ENCODE data around the gene NKX1-2.
"Not testable (repeated sequence)": the region's sequence is repeated elsewhere in the genome, so short reads cannot be mapped to it uniquely, and the experiment has no call there.

NKX1-2 gene

DNA sequence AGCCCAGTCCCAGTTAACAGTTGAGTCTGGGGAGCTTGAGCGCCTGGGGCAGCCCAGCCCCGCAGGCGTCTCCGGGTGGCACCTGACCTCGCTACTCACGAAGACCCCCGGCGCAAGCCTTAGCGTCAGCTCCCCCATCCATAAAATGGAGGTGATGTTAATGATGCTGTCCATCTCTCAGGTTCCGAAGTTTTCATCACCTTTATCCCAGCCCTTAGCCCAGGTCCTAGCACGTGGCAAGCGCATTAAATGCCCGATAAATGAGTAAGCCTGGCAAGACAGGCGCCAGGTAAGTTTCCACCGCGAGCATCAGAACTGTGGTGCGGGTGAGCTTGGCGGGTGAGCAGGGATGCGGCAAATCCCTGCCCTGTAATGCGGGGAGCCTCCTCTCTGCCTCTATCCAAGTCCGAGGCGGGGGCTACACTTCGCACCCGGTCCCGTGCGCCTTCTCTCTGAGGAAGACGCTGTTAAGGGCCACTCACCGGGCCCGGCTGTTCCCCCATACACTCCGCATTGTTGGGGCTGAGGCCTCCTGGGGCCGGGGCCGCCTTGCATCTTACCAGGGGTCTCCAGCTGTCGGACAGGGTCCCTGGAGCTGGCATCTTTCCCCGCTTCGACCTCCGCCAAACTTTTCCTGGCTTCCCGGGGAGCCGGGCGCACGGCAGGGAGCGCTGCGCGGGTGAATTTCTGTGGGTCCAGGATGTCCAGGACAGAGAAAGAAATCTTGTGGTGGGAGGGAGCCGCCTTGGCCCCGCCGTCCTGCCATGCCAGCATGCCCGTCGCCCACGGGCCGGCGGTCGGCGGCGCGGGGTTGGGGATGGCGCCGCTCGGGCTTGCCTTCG lies 444 bp downstream of the NKX1-2 start:
- no peak for DNase-seq (ENCODE audit: low spot score)

DNA sequence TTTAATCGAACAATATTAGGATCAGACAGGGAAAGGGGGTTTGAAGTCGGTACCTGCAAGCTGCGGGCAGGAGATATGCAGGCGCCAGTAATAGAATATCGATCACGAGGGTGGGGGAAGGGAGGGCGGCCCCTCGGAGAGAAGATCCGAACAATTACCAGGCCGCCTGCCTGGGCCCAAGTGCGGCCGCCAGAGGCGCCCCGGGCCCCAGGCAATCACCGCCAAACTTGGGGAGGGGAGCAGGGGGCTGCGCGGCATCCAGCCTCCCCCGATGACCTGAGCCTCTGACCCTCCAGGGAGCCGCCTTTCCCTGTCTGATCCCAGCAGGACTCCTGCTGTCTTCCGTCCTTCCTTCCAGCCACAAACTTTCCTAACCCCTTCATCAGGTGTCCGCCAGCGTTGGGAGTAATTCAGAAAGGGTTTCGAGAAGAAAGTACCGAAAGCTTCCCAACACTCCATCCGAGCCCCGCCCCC lies 1.1 kb downstream of the NKX1-2 start:
- no peak for DNase-seq (ENCODE audit: low spot score)

DNA sequence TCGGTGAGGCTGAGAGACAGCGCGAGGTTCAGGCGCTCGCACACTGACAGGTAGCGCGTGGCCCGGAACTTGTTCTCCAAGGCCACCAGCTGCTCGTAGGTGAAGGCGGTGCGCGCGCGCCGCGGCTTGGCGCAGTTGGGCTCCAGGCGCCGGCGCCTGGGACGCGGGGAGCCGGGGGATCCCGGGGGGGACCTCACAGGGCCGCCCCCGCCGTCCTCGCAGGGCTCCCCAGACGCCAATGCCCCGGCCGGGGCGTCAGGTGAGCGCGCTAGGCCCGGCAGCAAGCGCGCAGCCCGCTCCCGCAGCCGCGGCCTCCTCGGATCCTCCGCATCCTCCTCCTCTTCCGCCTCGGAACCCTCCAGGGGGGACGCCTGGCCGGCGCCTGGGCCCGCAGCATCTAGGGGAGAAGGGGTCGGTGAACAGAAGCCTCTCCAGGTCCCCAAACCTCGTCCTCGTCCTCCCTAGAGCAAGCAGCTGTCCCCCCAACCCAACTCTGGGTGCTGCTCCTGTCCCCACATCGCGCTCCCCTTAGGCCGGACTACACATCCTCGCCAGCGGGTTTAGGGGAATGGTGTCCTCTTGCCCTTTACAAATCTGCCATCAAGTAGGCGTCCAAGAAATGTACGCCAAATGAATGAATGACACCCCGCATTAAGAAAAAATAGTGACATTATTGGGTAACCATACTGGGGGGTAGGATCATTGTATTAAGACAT lies 1.9 kb downstream of the NKX1-2 start:
- DNase-seq (ENCODE audit: low spot score), result no peak

DNA sequence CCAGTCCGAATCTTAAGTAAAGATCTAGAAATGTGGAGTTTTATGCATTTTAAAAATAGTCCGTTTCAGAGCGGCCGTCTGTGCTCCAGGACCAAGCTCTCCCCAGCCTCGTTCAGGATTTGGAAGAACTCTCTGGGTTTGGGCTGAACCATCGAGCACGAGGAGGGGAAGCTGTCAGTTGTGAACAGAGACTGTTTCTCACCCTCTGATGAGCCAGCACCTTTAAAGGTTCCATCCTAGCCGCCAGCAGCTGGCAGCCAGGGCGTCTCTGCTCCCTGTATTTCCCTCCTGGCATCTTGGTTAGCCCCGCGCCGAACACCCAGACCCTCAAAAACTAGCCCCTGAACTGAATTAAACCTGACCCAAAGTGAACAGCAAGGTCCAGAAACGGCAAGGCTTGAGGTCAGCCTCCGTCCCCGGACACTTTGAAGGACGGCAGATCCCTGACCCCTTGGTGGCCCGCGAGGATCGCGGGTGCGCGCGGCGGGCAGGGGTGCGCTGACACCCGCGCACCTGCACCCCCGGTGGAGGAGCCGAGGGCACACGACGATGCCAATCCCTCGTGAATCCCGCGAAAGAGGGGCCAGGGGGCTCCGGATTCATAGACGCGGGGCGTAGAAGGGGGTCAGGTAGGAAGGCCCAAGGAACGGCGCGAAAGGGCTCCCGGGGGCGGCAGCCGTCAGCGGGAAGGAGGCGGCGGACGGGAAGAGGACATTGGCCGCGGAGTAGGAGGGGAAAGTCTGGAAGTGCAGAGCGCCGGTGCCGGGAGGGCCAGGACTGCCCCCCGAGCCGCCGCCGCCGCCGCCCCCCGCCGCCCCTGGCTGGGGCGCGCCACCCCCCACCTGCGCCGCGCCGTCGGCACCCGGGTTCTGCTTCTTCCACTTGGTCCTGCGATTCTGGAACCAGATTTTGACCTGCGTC lies 2.7 kb downstream of the NKX1-2 start:
- no peak for DNase-seq (ENCODE audit: low spot score)

DNA sequence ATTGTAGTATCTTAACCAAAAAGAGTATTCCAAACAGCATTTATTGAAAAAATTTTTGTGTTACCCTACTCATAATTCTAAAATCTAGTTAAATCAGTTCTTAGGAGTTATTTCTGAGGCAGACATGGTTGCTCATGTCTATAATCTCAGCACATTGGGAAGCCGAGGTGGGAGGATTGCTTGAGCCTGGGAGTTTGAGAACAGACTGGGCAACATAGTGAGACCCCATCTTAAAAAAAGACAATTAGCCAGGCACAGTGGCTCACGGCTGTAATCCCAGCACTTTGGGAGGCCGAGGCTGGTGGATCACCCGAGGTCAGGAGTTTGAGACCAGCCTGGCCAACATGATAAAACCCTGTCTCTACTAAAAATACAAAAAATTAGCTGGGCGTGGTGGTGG lies 8.1 kb downstream of the NKX1-2 start:
- DNase-seq (ENCODE audit: low spot score), result not testable (repeated sequence)

DNA sequence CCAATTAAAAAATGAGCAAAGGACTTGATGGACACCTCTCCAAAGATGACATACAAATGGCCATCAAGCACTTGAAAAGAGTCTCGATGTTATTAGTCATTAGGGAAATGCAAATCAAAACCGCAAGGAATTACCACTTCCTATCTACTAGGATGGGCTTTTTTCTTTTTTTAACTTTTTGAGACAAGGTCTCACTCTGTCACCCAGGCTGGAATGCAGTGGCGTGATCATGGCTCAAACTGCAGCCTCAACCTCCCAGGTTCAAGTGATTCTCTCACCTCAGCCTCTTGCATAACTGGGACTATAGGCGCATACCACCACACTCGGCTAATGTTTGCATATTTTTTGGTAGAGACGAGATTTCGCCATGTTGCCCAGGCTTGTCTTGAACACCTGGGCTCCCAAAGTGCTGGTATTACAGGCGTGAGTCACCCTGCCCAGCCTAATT lies 13.6 kb downstream of the NKX1-2 start:
- no peak for DNase-seq (ENCODE audit: low spot score)

DNA sequence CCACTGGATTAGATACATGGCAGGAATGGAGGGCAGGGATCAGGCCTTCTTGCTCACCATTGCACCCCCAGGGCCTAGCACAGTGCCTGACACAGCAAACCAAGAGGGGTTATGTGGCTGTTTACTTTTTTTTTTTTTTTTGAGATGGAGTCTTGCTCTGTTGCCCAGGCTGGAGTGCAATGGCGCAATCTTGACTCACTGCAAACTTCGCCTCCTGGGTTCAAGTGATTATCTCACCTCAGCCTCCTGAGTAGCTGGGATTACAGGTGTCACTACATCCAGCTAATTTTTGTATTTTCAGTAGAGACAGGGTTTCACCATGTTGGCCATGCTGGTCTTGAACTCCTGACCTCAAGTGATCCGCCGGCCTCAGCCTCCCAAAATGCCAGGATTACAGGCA lies 14.2 kb downstream of the NKX1-2 start:
- not testable (repeated sequence) for DNase-seq (ENCODE audit: low spot score)

DNA sequence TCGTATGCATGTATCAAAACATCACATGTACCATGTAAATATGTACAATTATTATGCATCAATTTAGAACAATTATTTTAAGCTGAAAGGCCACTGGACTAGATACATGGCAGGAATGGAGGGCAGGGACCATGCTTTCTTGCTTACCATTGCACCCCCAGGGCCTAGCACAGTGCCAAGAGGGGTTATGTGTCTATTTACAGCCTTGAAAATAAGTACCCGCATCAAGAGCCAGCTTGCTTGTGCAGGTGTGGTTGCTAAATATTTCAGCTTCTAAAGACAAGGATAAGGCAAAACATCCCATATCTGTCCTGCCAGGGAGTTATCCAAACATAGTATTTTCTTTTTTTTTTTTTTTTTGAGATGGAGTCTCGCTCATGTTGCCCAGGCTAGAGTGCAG lies 16.4 kb downstream of the NKX1-2 start:
- DNase-seq (ENCODE audit: low spot score), result no peak

DNA sequence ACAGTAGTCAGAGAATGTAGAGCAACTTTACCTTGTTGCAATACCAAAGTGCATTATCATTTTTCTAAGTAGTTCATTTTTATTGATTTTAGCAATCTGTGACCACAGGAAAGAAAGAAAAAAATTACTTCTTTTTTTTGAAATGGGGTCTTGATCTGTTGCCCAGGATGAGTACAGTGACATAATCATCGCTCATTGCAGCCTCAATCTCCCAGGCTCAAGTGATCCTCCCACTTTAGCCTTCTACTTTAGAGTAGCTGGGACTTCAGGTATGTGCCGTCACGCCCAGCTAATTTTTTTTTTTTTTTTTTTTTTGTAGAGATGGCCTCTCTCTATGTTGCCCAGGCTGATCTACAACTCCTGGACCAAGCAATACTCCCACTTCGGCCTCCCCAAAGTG lies 19.8 kb downstream of the NKX1-2 start:
- no peak for DNase-seq (ENCODE audit: low spot score)

DNA sequence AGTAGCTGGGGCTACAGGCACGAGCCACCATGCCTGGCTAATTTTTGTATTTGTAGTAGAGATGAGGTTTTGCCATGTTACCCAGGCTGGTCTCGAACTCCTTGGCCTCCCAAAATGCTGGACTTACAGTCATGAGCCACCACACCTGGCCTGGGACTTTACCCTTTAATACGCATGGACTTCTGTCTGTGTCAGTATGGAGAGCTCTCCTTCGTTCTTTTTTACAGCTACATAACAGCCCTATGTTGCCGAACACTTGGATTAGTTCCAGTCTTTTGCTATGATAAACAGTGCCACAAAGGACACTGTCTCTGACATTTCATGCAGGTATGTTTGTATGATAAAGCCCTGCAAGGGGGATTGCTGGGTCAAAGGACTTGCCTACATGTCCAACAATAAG lies 20.3 kb downstream of the NKX1-2 start:
- no peak for DNase-seq (ENCODE audit: low spot score)

DNA sequence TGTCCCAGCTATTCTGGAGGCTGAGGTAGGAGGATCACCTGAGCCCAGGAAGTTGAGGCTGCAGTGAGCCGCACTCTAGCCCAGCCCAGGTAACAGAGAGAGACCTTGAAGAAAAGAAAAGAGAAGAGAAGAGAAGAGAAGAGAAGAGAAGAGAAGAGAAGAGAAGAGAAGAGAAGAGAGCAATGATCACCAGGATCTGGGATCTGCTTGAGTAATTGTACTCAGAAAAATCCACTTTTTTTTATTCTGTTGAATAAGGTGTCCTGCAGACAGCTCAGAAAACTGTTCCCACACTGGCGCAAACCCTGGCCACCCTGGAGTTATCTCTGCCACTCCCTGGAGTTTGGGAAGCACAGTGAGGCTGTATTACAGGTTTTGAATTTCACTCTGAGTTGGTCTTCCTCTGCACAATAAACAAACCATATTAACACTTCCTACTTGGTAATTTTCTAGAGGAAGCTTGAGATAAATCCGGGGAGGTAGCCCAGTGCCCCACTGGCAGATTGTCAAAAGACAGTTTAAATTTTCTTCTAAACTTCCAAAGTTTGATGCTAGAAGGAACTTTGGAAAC lies 21.5 kb downstream of the NKX1-2 start:
- no peak for DNase-seq (ENCODE audit: low spot score)

DNA sequence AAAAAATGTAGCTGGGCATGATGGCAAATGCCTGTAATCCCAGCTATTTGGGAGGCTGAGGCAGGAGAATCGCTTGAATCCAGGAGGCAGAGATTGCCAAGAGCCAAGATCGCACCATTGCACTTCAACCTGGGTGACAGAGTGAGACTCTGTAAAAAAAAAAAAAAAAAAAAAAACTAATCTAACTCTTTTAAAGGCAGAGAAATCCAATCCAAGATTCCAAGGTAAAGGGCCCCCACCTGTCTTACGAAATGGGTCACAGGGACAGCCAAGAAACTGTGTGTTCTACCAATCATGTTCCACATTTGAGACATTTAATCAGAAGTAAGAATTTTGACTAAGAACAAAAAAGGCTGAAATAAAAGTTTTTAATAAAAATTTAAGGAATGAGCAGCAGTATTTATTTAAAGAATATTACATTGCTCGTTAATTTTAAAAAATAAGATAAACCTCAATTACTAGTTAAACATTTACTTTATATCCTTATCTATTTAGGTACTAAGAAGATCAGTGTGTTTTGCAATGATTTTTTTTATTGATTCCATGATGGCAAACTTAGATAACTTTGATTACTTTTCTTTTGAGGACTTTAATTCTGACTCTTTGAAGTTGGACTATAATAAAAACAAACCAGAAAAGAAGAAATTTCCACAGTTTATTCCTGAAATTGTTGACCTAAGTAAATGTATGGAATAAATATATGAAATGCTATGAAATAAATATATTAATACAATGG lies 24.4 kb downstream of the NKX1-2 start:
- DNase-seq (ENCODE audit: low spot score), result no peak

DNA sequence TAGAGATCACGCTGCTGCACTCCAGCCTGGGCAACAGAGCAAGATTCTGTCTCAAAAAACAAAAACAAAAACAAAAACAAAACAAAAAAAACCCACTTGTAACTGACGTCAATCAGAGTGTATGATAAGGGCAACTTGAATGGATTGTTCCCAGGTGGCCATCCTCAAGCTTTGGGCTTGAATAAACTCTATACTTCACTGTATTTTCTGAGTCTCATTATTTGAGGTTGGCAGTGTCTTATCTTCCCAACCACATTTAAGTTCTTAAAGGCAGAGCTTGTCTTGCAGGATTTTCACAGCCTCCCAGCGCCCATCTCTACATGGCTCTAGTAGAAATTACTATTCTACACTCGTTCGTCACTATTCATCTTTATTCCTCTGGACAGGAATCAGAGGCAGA lies 26.0 kb downstream of the NKX1-2 start:
- no peak for DNase-seq (ENCODE audit: low spot score)

DNA sequence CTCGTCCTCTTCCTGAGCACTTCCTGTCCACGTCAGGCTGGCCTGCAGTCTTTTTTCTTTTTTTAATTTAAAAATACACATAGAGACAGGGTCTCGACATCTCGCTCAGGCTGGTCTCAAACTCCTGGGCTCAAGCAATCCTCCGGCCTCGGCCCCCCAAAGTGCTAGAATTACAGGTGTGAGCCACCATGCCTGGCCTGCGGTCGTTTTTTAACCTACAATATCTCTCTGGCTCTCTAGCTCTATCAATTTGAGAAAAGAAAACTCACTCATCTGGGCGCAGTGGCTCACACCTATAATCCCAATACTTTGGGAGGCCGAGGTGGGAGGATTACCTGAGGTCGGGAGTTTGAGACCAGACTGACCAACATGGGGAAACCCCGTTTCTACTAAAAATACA lies 27.1 kb downstream of the NKX1-2 start:
- DNase-seq (ENCODE audit: low spot score), result no peak

DNA sequence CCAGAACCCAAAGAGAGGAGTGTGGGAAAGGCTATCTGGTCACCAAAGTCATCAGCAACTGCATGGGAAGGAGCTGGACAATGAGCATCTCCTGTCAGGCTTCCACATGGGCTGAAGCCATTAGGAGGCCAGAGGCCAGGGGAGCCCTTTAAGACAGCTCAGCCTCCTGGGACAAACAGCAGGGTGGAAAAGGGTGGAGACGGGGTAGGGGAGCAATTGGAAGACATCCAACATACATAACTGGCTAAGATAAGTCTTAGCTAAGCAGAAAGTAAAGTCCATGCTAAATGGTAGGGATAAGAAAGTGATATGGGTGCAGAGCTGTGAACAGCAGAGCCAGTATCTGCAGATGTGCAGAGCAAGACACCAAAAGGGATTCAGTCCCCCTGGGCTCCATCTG lies 29.6 kb downstream of the NKX1-2 start:
- DNase-seq (ENCODE audit: low spot score), result no peak

DNA sequence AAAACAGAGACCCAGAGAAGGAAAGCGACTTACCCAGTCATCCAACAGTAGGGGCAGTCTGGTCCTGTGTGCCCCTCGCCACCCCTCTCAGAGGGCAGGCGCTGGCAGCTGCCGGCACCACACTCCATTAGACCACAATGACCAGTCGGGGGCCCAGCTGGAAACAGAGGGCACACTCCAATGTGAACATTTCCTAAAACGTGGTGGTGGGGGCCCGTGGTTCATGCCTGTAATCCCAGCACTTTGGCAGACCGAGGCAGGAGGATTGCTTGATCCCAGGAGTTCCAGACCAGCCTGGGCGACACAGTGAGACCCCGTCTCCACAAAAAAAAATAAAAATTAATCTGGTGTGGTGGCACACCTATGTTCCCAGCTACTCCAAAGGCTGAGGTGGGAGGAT lies 30.2 kb downstream of the NKX1-2 start:
- DNase-seq (ENCODE audit: low spot score), result no peak

DNA sequence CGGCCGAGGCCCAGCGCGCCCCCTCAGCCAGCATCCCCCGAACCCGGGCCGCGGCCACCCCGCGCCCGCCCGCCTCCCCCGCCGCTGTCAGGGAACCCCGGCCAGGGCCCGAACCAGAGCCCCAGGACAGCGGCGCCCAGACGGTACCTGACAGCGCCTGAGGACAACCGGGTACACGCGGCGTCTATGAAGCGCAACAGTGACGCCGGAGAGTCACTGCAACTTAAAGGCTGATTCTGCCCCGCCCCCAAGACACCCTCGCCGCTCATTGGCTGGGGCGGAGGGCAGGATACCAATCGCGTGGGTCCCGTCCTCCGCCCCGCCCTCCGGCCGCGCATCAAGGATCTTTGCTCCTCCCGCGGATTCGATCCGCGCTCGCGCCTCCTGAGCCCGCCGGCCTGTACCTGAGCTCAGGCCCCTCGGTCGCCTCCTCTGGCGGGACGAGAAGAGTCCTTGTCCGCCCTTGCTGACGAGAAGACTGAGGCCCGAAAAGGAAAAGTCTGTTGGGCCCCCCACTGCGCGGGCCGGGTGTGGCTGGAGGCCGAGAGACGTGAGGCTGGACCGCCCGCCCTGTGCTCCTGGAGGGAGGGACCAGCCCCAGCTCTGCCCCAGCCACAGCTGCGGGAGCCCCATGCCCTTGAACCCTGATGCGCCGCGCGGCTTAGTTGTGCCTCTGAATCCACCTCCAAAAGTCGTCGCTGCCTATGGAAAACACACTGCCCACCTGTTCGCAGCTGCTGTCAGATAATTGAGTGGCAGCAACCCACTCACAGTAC lies 30.9 kb downstream of the NKX1-2 start, which contains the start of gene OAT:
Gene OAT (minus strand): TSS at position 198 of the 776 bp plus-strand sequence. CDS start 6,752 bp downstream, outside the sequence.
- DNase-seq (ENCODE audit: low spot score), result peak; percentile 98

DNA sequence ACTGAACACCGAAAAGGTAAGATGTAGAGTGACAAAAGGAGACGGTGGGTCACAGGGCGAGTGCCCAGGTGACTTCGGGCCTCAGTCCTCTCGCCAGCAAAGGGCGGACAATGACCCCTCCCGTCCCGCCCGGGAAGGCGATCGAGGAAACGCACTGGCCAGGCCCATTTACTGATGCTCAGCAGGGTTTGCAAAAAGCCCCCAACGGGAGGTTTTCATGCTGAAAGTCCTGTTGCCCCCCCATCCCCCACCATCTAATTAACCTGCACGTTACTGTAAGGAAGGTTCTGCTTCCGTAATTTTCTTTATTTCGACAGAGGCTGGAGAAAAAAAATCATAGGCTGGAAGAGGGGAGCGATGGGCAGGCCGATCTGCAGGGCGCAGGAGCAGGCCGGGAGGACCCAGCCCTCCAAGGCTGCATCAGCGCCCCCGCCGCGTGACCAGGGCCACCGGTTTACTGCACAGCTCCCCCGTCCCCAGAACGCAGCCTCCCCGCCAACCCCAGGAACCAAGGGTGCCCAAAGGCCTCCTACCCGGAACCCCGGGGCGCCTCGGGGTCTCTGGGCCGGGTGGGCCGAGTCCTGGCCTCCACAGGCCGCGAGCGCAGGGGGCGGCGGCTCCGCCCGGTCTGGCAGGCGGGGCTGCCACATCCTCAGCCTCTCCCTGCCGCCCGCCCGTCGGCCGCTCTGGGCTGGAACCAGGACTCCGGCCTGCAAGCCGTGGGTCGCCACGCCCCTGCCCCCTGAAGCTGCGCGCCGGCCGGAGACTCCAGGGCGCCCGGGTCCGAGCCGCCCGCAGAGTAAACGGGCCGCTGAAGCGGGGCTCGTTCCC lies 31.7 kb downstream of the NKX1-2 start:
- peak; percentile 69 for DNase-seq (ENCODE audit: low spot score)

DNA sequence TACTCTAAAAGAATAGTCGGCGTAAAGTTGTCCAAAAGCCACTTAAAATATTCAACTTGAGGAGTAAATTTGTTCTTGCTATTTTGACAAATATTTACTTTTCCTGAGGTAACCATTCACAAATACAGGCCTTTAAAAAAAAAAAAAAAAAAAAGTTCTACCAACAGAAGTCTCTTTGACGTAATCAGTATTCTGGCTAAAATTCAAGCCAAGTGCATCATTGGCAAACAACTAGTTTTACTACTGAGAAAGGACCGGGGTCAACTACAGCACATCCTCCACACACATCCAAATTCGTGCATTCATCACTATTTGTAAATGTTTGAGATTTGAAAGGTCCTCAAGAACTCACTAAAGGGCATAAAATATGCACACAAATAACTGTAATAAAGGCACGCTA lies 33.1 kb downstream of the NKX1-2 start:
- DNase-seq (ENCODE audit: low spot score), result no peak

Data from hepatic stellate cell (primary cell).